Testis (tissue), 3 donors: Measurements from ENCODE around the gene VASH2. TPM values are rescaled to one million over a fixed set of nuclear protein-coding genes. Genes with fewer than 3 reads are reported as not detected.

Experiments used
- DNase-seq: peaks from one replicate; pipeline ENCODE4 v3.0.0-alpha.2; 2019
- H3K27ac ChIP-seq, 2 donors: fragments of 200-600 bp; sonication (generic); one replicate each; pipeline ENCODE4 v1.5.1; 2019
- H3K27me3 ChIP-seq: fragments of 200-600 bp; sonication (generic); one replicate; pipeline ENCODE4 v1.5.1; 2019
- H3K36me3 ChIP-seq: fragments of 200-600 bp; sonication (generic); one replicate; pipeline ENCODE4 v1.5.1; 2017; ENCODE audit warnings: low read depth; ENCODE audit errors: missing control alignments
- H3K4me1 ChIP-seq: fragments of 200-600 bp; sonication (generic); one replicate; pipeline ENCODE4 v1.5.1; 2019
- H3K4me3 ChIP-seq, 2 donors: fragments of 200-600 bp; sonication (generic); one replicate each; pipeline ENCODE4 v1.5.1; 2017 to 2019
- H3K9me3 ChIP-seq: fragments of 200-600 bp; sonication (generic); one replicate; pipeline ENCODE4 v1.5.1; 2017
- CTCF ChIP-seq, 3 experiments: fragments of 450-650 bp in 2 of 3; fragments of 200-600 bp in 1 of 3; sonication (generic) in 1 of 3; IDR thresholded peaks; one replicate each; pipeline ENCODE4 v1.5.1; 2016 to 2019; ENCODE audit warnings: antibody characterized with exemption in 3 of 3, mild to moderate bottlenecking in 2 of 3, moderate library complexity in 1 of 3
- POLR2A ChIP-seq: fragments of 450-650 bp; IDR thresholded peaks from one replicate; pipeline ENCODE4 v1.6.1; 2017; ENCODE audit warnings: antibody characterized with exemption, mild to moderate bottlenecking, moderate library complexity
- WGBS, 2 donors: methylation state at CpG; one replicate each; pipeline ENCODE4 v1.1.5; 2018; 5-methylcytosine and 5-hydroxymethylcytosine counted together
- intact Hi-C: fragments of 100-400 bp; cut with DNase I; formaldehyde crosslinking; loops from one replicate; pipeline ENCODE4 v1.15.1; 2023; ENCODE audit warnings: low total_unique reads
- polyA plus RNA-seq: library from polyadenylated mRNA; stranded (reverse); fragments of 350-450 nt; fragmentation: Illumina TruSeq; extraction: RNeasy Lipid Tissue Mini Kit (QIAGEN cat#74804); gene quantifications from one replicate; pipeline ENCODE4 v1.2.3, GENCODE V29; 2014; ENCODE audit warnings: low read depth, low replicate concordance; ENCODE audit not compliant: insufficient read depth
- total RNA-seq, 2 donors: library from RNA; depleted of rRNA; stranded (reverse); fragments of >200 nt; gene quantifications; one replicate each; pipeline ENCODE4 v1.2.3, GENCODE V29; 2016

Gene VASH2
- total and polyA plus RNA-seq, 3 donors from 2014 or later: 9.5 to 30.9 (median 18.0) TPM

- no peak for DNase-seq
- Histone ChIP-seq H3K27me3 (no peaks in the 10 kb centered on the region), H3K36me3 (no peaks in the 10 kb centered on the region), H3K27ac (no peak overlapping the region), H3K9me3 (no peaks in the 10 kb centered on the region), H3K4me3 (no peak overlapping the region), H3K4me1 (peaks cover 5% of the 10 kb centered on the region)
- WGBS, 2 donors: 73 to 89% methylated on average over 2 of the region's 2 CpGs
- no peak for TF ChIP-seq CTCF (IDR thresholded peaks at IDR 0.05)
- no peak for TF ChIP-seq POLR2A
- intact Hi-C loops: no loop called here
Observed at GRCh38 chr1:212918824-212919223, 31.5 kb upstream of the VASH2 start.

GRCh38 chr1:212920246-212920645, 30.1 kb upstream of the VASH2 start:
- TF ChIP-seq CTCF (IDR thresholded peaks at IDR 0.05) (no peak), POLR2A (no peak)
- intact Hi-C loops: no loop called here

GRCh38 chr1:212920896-212921295, 29.4 kb upstream of the VASH2 start:
- no peak overlapping the region for H3K4me3 ChIP-seq
- intact Hi-C loops: no loop called here
- H3K9me3 ChIP-seq: no peaks in the 10 kb centered on the region
- no peaks in the 10 kb centered on the region for H3K36me3 ChIP-seq
- no peaks in the 10 kb centered on the region for H3K27me3 ChIP-seq
- 87% methylated on average over 6 of the region's 6 CpGs for WGBS, 2 donors
- no peak overlapping the region for H3K27ac ChIP-seq
- TF ChIP-seq CTCF (IDR thresholded peaks at IDR 0.05): no peak
- no peak for TF ChIP-seq POLR2A
- DNase-seq: no peak
- peaks cover 9% of the 10 kb centered on the region for H3K4me1 ChIP-seq

More at GRCh38 chr1:212920246-212920645, 30.1 kb upstream of the VASH2 start:
- Histone ChIP-seq H3K27me3 (no peaks in the 10 kb centered on the region), H3K27ac (no peak overlapping the region), H3K9me3 (no peaks in the 10 kb centered on the region), H3K36me3 (no peaks in the 10 kb centered on the region), H3K4me3 (no peak overlapping the region), H3K4me1 (peaks cover 9% of the 10 kb centered on the region)
- 82 to 83% methylated on average over 7 of the region's 7 CpGs for WGBS, 2 donors
- DNase-seq: no peak

- 81 to 95% methylated on average over 5 of the region's 5 CpGs for WGBS, 2 donors
- no peak overlapping the region for H3K27ac ChIP-seq
- H3K9me3 ChIP-seq: no peaks in the 10 kb centered on the region
- DNase-seq: no peak
- intact Hi-C loops: no loop called here
- no peak for TF ChIP-seq POLR2A
- TF ChIP-seq CTCF (IDR thresholded peaks at IDR 0.05): no peak
- no peaks in the 10 kb centered on the region for H3K27me3 ChIP-seq
- H3K4me1 ChIP-seq: peaks cover 4% of the 10 kb centered on the region
- H3K4me3 ChIP-seq: no peak overlapping the region
- no peaks in the 10 kb centered on the region for H3K36me3 ChIP-seq
Observed at GRCh38 chr1:212922016-212922415, 28.3 kb upstream of the VASH2 start.

GRCh38 chr1:212926372-212926771, 24.0 kb upstream of the VASH2 start:
- Histone ChIP-seq H3K4me3 (no peak overlapping the region), H3K27me3 (no peaks in the 10 kb centered on the region), H3K36me3 (no peaks in the 10 kb centered on the region), H3K27ac (no peak overlapping the region), H3K9me3 (no peaks in the 10 kb centered on the region), H3K4me1 (peaks cover 4% of the 10 kb centered on the region)
- TF ChIP-seq CTCF (IDR thresholded peaks at IDR 0.05) (no peak), POLR2A (no peak)
- DNase-seq: no peak
- intact Hi-C loops: no loop called here
- 85 to 92% methylated on average over 6 of the region's 6 CpGs for whole genome bisulfite sequencing, 2 donors
